BJ (cell line): ENCODE results near the gene CACNG7. TPM values are rescaled to one million over a fixed set of nuclear protein-coding genes. Genes with fewer than 3 reads are reported as not detected.

ENCODE experiments used
- CTCF ChIA-PET: fragments of 350-600 bp; formaldehyde crosslinking; extraction: SDS; loops from one replicate; lab custom pipeline; 2021; ENCODE audit warnings: antibody characterized with exemption, inconsistent platforms; lab: Yijun Ruan, JAX
- POLR2A ChIA-PET: fragments of 300-600 bp; sonication (Branson Sonifier 250); formaldehyde crosslinking; extraction: SDS; loops from one replicate; lab custom pipeline; 2021; ENCODE audit warnings: antibody characterized with exemption; lab: Charles Lee
- DNase-seq: peaks from one replicate; pipeline ENCODE4 v3.0.0-alpha.2; 2011; ENCODE audit warnings: low read depth
- H3K27me3 ChIP-seq: 2 replicates; pipeline ENCODE4 v1.6.0; 2011; ENCODE audit warnings: low read length; ENCODE audit not compliant: control insufficient read depth, insufficient read depth
- H3K36me3 ChIP-seq: 2 replicates; pipeline ENCODE4 v1.5.1; 2011; ENCODE audit warnings: low read length; ENCODE audit not compliant: control insufficient read depth, insufficient read depth
- H3K4me3 ChIP-seq: 2 replicates; pipeline ENCODE4 v1.5.1; 2011; ENCODE audit warnings: low read depth, mild to moderate bottlenecking, control low read depth, low read length
- polyA plus RNA-seq: library from polyadenylated mRNA; depleted of rRNA; stranded (reverse); fragments of >200 nt; gene quantifications from 2 replicates; pipeline ENCODE4 v1.2.3, GENCODE V29; 2011; rRNA removed
- TF ChIP-seq, protein P1 (sequence below): IDR thresholded peaks from 2 replicates; pipeline ENCODE4 v1.5.1; 2011; ENCODE audit warnings: low read depth, mild to moderate bottlenecking, control low read depth, inconsistent platforms, low read length, moderate library complexity; ENCODE audit not compliant: insufficient read depth

CACNG7 gene
- polyA plus RNA-seq, 1 experiment: 0.90 TPM

DNA sequence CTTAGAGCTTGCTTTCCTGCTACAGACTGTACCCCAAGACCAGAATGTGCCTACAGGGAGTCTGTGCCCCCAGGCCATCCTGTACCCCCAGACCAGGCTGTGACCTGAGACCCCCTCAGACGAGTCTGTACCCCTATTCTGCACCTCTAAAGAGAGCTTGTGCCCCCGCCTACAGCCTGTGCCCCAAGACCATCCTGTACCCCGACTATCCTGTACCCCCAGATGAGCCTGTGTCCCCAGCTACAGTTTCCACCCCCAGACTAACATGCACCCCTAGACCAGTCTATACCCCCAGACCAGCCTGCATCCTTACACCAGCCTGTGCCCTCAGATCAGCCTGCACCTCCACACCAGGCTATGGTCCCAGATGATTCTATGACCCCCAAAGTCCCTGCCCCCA is 84.4 kb downstream of the CACNG7 start:
- TF ChIP-seq, protein P1, sequence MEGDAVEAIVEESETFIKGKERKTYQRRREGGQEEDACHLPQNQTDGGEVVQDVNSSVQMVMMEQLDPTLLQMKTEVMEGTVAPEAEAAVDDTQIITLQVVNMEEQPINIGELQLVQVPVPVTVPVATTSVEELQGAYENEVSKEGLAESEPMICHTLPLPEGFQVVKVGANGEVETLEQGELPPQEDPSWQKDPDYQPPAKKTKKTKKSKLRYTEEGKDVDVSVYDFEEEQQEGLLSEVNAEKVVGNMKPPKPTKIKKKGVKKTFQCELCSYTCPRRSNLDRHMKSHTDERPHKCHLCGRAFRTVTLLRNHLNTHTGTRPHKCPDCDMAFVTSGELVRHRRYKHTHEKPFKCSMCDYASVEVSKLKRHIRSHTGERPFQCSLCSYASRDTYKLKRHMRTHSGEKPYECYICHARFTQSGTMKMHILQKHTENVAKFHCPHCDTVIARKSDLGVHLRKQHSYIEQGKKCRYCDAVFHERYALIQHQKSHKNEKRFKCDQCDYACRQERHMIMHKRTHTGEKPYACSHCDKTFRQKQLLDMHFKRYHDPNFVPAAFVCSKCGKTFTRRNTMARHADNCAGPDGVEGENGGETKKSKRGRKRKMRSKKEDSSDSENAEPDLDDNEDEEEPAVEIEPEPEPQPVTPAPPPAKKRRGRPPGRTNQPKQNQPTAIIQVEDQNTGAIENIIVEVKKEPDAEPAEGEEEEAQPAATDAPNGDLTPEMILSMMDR: no peak
- ChIA-PET POLR2A (no interaction called here), CTCF (interaction anchor here (2.2 kb wide), 1 partner anchor 30 kb away, joined by 9 read pairs; no protein-coding TSS in a partner anchor)
- Histone ChIP-seq H3K36me3 (no peaks in the 10 kb centered on the region), H3K27me3 (peaks cover 14% of the 10 kb centered on the region), H3K4me3 (no peak overlapping the region)
- no peak for DNase-seq

Other genes with a start within 250 kb of the CACNG7 start
- not detected in 2 replicates for gene NLRP12, start 85.0 kb upstream of the CACNG7 start, polyA plus RNA-seq
- gene MYADM, start 41.4 kb upstream of the CACNG7 start, polyA plus RNA-seq: 92.9 and 134 TPM in 2 replicates
- gene PRKCG, start 27.1 kb upstream of the CACNG7 start, polyA plus RNA-seq: not detected in 2 replicates
- 0.01 and 0.02 TPM in 2 replicates for gene CACNG8, start 53.7 kb downstream of the CACNG7 start, polyA plus RNA-seq
- gene CACNG6, start 82.4 kb downstream of the CACNG7 start, polyA plus RNA-seq: 0.04 TPM in 2 replicates
- gene VSTM1, start 154.6 kb downstream of the CACNG7 start, polyA plus RNA-seq: not detected in 2 replicates
- gene TARM1, start 172.1 kb downstream of the CACNG7 start, polyA plus RNA-seq: not detected in 2 replicates
- gene OSCAR, start 191.5 kb downstream of the CACNG7 start, polyA plus RNA-seq: 0.27 and 0.66 TPM in 2 replicates
- 26.6 and 45.8 TPM in 2 replicates for gene NDUFA3, start 193.6 kb downstream of the CACNG7 start, polyA plus RNA-seq
- gene TFPT, start 206.4 kb downstream of the CACNG7 start, polyA plus RNA-seq: 15.3 and 18.8 TPM in 2 replicates
- gene PRPF31, start 206.5 kb downstream of the CACNG7 start, polyA plus RNA-seq: 27.7 and 39.4 TPM in 2 replicates
- gene CNOT3, start 228.5 kb downstream of the CACNG7 start, polyA plus RNA-seq: 6.2 and 6.3 TPM in 2 replicates